CD14-positive monocyte (primary cell): ENCODE measurements around the gene ADAMTS17. TPM values are rescaled to one million over a fixed set of nuclear protein-coding genes. Genes with fewer than 3 reads are reported as not detected.

Source experiments
- DNase-seq, 3 donors: peaks; one replicate each; pipeline ENCODE4 v3.0.0-alpha.2; 2011 to 2022
- H2AFZ ChIP-seq: 2 replicates; pipeline ENCODE4 v1.6.0; 2012; ENCODE audit warnings: mild to moderate bottlenecking, low read depth, low read length, inconsistent platforms; ENCODE audit not compliant: insufficient read depth, poor library complexity, severe bottlenecking
- H3K27ac ChIP-seq, 2 donors: 1 replicate in 1 of 2; 2 replicates in 1 of 2; pipeline ENCODE4 v1.5.1; 2012 to 2013; ENCODE audit warnings: low read length in 2 of 2, control low read depth in 1 of 2, inconsistent platforms in 1 of 2, low read depth in 1 of 2, mild to moderate bottlenecking in 1 of 2
- H3K27me3 ChIP-seq, 2 donors: one replicate each; pipeline versions ENCODE4 v1.6.0 to v1.6.1; 2011 to 2013; ENCODE audit warnings: low read length in 2 of 2; ENCODE audit not compliant: control insufficient read depth in 2 of 2, insufficient read depth in 2 of 2
- H3K36me3 ChIP-seq, 2 donors: replicated peaks in 1 of 2; 1 replicate in 1 of 2; 2 replicates in 1 of 2; pipeline versions ENCODE4 v1.5.1 to v1.6.1; 2012 to 2013; ENCODE audit warnings: low read length in 2 of 2, control low read depth in 1 of 2, inconsistent platforms in 1 of 2, mild to moderate bottlenecking in 1 of 2; ENCODE audit not compliant: insufficient read depth in 2 of 2, control insufficient read depth in 1 of 2
- H3K4me1 ChIP-seq, 2 donors: 1 replicate in 1 of 2; 2 replicates in 1 of 2; pipeline versions ENCODE4 v1.5.1 to v1.6.1; 2012 to 2013; ENCODE audit warnings: low read length in 2 of 2, control low read depth in 1 of 2, inconsistent platforms in 1 of 2, mild to moderate bottlenecking in 1 of 2, moderate library complexity in 1 of 2; ENCODE audit not compliant: insufficient read depth in 2 of 2, control insufficient read depth in 1 of 2
- H3K4me2 ChIP-seq: replicated peaks from 2 replicates; pipeline ENCODE3; 2012; ENCODE audit warnings: low read length, moderate library complexity, mild to moderate bottlenecking; ENCODE audit not compliant: poor library complexity, severe bottlenecking; ENCODE audit errors: extremely low read depth
- H3K4me3 ChIP-seq, 3 experiments: fragments of 200-600 bp in 1 of 3; sonication (generic) in 1 of 3; replicated peaks in 1 of 3; 1 replicate in 2 of 3; 2 replicates in 1 of 3; pipeline ENCODE4 v1.5.1; 2011 to 2013; ENCODE audit warnings: low read length in 3 of 3, mild to moderate bottlenecking in 3 of 3, control low read depth in 2 of 3, low read depth in 2 of 3, inconsistent platforms in 1 of 3, moderate library complexity in 1 of 3
- H3K79me2 ChIP-seq: 2 replicates; pipeline ENCODE4 v1.6.0; 2012; ENCODE audit warnings: mild to moderate bottlenecking, control low read depth, inconsistent platforms, low read length, moderate library complexity; ENCODE audit not compliant: insufficient read depth
- H3K9ac ChIP-seq: 2 replicates; pipeline ENCODE4 v1.6.0; 2017; ENCODE audit warnings: low read length, mild to moderate bottlenecking; ENCODE audit not compliant: insufficient read depth, poor library complexity, severe bottlenecking
- H3K9me3 ChIP-seq, 2 donors: replicated peaks in 1 of 2; 1 replicate in 1 of 2; 2 replicates in 1 of 2; pipeline versions ENCODE4 v1.5.1 to v1.6.1; 2012 to 2013; ENCODE audit warnings: low read length in 2 of 2, control low read depth in 1 of 2; ENCODE audit not compliant: control insufficient read depth in 1 of 2, insufficient read depth in 1 of 2
- H4K20me1 ChIP-seq: 2 replicates; pipeline ENCODE4 v1.6.0; 2012; ENCODE audit warnings: mild to moderate bottlenecking, low read length, control low read depth, moderate library complexity; ENCODE audit not compliant: insufficient read depth
- H3K27ac Mint-ChIP-seq, 7 donors: one replicate each; pipeline ENCODE4 v1.8.0; 2020; ENCODE audit warnings: mild to moderate bottlenecking in 7 of 7, mixed read lengths in 7 of 7, moderate library complexity in 6 of 7, inconsistent platforms in 2 of 7
- H3K27me3 Mint-ChIP-seq, 3 donors: one replicate each; pipeline ENCODE4 v1.8.0; 2021 to 2022; ENCODE audit warnings: low read depth in 3 of 3, mild to moderate bottlenecking in 3 of 3, mixed read lengths in 3 of 3, moderate library complexity in 3 of 3, inconsistent platforms in 1 of 3
- H3K36me3 Mint-ChIP-seq, 2 donors: one replicate each; pipeline ENCODE4 v1.8.0; 2020; ENCODE audit warnings: mixed read lengths in 2 of 2, inconsistent platforms in 1 of 2, mild to moderate bottlenecking in 1 of 2
- H3K4me1 Mint-ChIP-seq: one replicate; pipeline ENCODE4 v1.8.0; 2020; ENCODE audit warnings: mild to moderate bottlenecking, mixed read lengths
- H3K4me3 Mint-ChIP-seq, 2 donors: one replicate each; pipeline ENCODE4 v1.8.0; 2020; ENCODE audit warnings: mild to moderate bottlenecking in 2 of 2, mixed read lengths in 2 of 2, moderate library complexity in 1 of 2
- H3K9me3 Mint-ChIP-seq, 7 donors: one replicate each; pipeline ENCODE4 v1.8.0; 2020 to 2022; ENCODE audit warnings: mixed read lengths in 7 of 7, mild to moderate bottlenecking in 6 of 7, moderate library complexity in 6 of 7, inconsistent platforms in 2 of 7
- WGBS: methylation state at CpG from one replicate; pipeline ENCODE4 v1.1.5; 2013; ENCODE audit warnings: missing lambda C conversion rate; ENCODE audit not compliant: insufficient coverage; 5-methylcytosine and 5-hydroxymethylcytosine counted together
- intact Hi-C, 2 donors: fragments of 100-400 bp; cut with micrococcal nuclease; formaldehyde crosslinking; loops; one replicate each; pipeline versions ENCODE4 v1.15.0 to v1.15.1; 2023
- polyA plus RNA-seq, 3 donors: library from polyadenylated mRNA; depleted of rRNA in 1 of 3; unstranded in 2 of 3; stranded (reverse) in 1 of 3; fragments of 300-500 nt in 2 of 3; fragments of >200 nt in 1 of 3; fragmentation: Illumina TruSeq in 2 of 3; gene quantifications; 1 replicate in 2 of 3; 2 replicates in 1 of 3; pipeline ENCODE4 v1.2.3, GENCODE V29; 2012 to 2021
- TF ChIP-seq, protein P1 (sequence below): fragments of 200-600 bp; IDR thresholded peaks from one replicate; pipeline ENCODE4 v1.8.0; 2022; ENCODE audit warnings: antibody characterized with exemption, mild to moderate bottlenecking

ADAMTS17 gene
- polyA plus RNA-seq, 3 donors: 0.03 to 0.25 TPM; not detected in 1

DNA sequence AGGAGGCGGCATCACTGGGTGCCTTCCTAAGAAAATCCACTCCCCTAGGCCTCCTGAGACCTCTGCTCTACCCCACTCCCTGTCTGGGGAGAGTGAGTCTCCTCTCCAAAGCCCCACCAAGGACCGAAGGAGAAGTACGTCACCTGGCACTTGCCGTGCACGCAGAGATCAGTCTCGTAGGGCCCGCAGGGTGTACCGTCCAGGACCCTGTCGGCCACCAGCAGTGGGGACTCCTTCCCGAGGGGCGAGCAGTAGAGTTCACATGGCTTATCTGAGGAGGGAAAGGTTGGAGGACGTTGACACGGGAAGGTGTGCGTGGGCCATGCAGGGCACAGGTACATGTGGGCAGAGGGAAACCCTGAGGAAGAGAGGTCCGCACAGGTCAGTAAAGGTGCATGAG lies 232.9 kb downstream of the ADAMTS17 start:
- intact Hi-C loops: no loop called here
- peaks cover 3 to 16% (median 8%) of the 10 kb centered on the region in 7 donors for H3K9me3 Mint-ChIP-seq

DNA sequence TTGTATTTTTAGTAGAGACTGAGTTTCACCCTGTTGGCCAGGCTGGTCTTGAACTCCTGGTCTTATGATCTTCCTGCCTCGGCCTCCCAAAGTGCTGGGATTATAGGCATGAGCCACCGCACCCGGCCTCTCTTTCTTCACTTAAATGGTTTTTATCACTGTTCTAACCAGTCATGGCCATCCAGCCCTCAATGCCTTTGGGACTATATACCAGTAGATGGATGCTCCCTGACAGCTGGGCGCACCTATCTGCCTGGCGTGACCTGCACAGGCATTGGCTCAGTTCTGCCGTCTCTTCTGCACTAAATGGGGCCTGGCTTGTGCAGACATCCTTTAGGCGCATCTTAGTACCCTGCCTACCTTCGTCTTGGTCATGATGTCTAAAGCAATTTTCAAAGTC lies 233.4 kb downstream of the ADAMTS17 start:
- Mint-ChIP-seq H3K4me1 (peaks cover 7% of the 10 kb centered on the region), H3K27me3 (peaks cover 0 to 4% (median 0%) of the 10 kb centered on the region in 3 donors), H3K36me3 (no peaks in the 10 kb centered on the region), H3K4me3 (no peak overlapping the region), H3K9me3 (peaks cover 4 to 16% (median 8%) of the 10 kb centered on the region in 7 donors), H3K27ac (no peak overlapping the region)
- TF ChIP-seq, protein P1, sequence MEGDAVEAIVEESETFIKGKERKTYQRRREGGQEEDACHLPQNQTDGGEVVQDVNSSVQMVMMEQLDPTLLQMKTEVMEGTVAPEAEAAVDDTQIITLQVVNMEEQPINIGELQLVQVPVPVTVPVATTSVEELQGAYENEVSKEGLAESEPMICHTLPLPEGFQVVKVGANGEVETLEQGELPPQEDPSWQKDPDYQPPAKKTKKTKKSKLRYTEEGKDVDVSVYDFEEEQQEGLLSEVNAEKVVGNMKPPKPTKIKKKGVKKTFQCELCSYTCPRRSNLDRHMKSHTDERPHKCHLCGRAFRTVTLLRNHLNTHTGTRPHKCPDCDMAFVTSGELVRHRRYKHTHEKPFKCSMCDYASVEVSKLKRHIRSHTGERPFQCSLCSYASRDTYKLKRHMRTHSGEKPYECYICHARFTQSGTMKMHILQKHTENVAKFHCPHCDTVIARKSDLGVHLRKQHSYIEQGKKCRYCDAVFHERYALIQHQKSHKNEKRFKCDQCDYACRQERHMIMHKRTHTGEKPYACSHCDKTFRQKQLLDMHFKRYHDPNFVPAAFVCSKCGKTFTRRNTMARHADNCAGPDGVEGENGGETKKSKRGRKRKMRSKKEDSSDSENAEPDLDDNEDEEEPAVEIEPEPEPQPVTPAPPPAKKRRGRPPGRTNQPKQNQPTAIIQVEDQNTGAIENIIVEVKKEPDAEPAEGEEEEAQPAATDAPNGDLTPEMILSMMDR: no peak
- no peak overlapping the region for H3K27ac ChIP-seq
- H3K79me2 ChIP-seq: no peaks in the 10 kb centered on the region
- H3K4me3 ChIP-seq: no peak overlapping the region
- no peaks in the 10 kb centered on the region for H4K20me1 ChIP-seq
- no peaks in the 10 kb centered on the region for H3K4me1 ChIP-seq
- no peaks in the 10 kb centered on the region for H3K27me3 ChIP-seq
- intact Hi-C loops: no loop called here
- DNase-seq: no peak
- 96% methylated on average over 8 of the region's 8 CpGs for WGBS
- no peak overlapping the region for H3K9ac ChIP-seq
- H3K4me2 ChIP-seq: no peak overlapping the region
- H2AFZ ChIP-seq: no peak overlapping the region
- H3K36me3 ChIP-seq: no peaks in the 10 kb centered on the region
- peaks cover 0 to 8% of the 10 kb centered on the region in 2 donors for H3K9me3 ChIP-seq

More for the DNA sequence above, 232.9 kb downstream of the ADAMTS17 start:
- WGBS: 86% methylated on average over 14 of the region's 15 CpGs
- Histone ChIP-seq H4K20me1 (no peaks in the 10 kb centered on the region), H2AFZ (no peak overlapping the region), H3K4me3 (no peak overlapping the region), H3K36me3 (no peaks in the 10 kb centered on the region), H3K27ac (no peak overlapping the region), H3K79me2 (no peaks in the 10 kb centered on the region), H3K4me2 (no peak overlapping the region), H3K9ac (no peak overlapping the region), H3K9me3 (peaks cover 0 to 8% of the 10 kb centered on the region in 2 donors), H3K4me1 (no peaks in the 10 kb centered on the region), H3K27me3 (no peaks in the 10 kb centered on the region)
- Mint-ChIP-seq H3K4me3 (no peak overlapping the region), H3K36me3 (no peaks in the 10 kb centered on the region), H3K27me3 (peaks cover 0 to 5% (median 0%) of the 10 kb centered on the region in 3 donors), H3K27ac (no peak overlapping the region), H3K4me1 (peaks cover 7% of the 10 kb centered on the region)
- TF ChIP-seq, protein P1: no peak
- DNase-seq: no peak
